ENCODE measurements around the gene JADE1.

JADE1 gene

DNA sequence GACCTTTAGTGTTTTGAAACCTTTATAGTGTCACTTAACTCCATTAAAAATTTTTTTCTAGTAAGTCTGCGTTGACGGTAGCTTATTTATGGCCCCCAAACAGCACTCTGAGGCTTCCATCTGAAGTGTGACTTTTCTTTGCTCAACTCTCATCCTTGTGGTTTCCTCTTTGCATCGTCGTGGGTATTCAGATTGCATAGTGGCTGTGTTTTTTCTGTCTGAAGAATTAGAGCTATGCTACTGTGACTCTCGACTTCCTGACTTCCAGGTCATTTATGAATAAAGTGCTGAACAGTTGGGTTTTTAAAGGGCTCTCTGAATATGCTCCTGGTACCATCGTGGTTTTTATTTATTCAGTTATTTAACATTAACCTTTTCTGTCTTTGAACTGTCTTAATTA, 44.9 kb downstream of the JADE1 start:
- no peak overlapping the region for H3K27ac ChIP-seq
- TF ChIP-seq, protein P1, sequence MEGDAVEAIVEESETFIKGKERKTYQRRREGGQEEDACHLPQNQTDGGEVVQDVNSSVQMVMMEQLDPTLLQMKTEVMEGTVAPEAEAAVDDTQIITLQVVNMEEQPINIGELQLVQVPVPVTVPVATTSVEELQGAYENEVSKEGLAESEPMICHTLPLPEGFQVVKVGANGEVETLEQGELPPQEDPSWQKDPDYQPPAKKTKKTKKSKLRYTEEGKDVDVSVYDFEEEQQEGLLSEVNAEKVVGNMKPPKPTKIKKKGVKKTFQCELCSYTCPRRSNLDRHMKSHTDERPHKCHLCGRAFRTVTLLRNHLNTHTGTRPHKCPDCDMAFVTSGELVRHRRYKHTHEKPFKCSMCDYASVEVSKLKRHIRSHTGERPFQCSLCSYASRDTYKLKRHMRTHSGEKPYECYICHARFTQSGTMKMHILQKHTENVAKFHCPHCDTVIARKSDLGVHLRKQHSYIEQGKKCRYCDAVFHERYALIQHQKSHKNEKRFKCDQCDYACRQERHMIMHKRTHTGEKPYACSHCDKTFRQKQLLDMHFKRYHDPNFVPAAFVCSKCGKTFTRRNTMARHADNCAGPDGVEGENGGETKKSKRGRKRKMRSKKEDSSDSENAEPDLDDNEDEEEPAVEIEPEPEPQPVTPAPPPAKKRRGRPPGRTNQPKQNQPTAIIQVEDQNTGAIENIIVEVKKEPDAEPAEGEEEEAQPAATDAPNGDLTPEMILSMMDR (conservative IDR thresholded peaks at IDR 0.05; ENCODE audit: low read depth, low read length): no peak
- H3K79me2 ChIP-seq (ENCODE audit: insufficient read depth, low read depth): peaks cover 17% of the 10 kb centered on the region; the same call in 1 of the 2 replicates
- H2AFZ ChIP-seq (ENCODE audit: low read depth): no peak overlapping the region
- H3K27me3 ChIP-seq (ENCODE audit: insufficient read depth, low read depth): no peaks in the 10 kb centered on the region
- H4K20me1 ChIP-seq (ENCODE audit: insufficient read depth): no peaks in the 10 kb centered on the region; the same call in 1 of the 2 replicates
- no peak overlapping the region for H3K4me3 ChIP-seq (IDR thresholded peaks at IDR 0.05; ENCODE audit: insufficient read depth, low read depth, low read length)
- peaks cover 59% of the 10 kb centered on the region; the same call in 1 of the 2 replicates for H3K36me3 ChIP-seq (ENCODE audit: insufficient read depth)
- no peak overlapping the region for H3K4me2 ChIP-seq
- no peak overlapping the region for H3K9ac ChIP-seq
- H3K4me1 ChIP-seq (ENCODE audit: low read depth, poor library complexity, severe bottlenecking): peaks cover 17% of the 10 kb centered on the region

DNA sequence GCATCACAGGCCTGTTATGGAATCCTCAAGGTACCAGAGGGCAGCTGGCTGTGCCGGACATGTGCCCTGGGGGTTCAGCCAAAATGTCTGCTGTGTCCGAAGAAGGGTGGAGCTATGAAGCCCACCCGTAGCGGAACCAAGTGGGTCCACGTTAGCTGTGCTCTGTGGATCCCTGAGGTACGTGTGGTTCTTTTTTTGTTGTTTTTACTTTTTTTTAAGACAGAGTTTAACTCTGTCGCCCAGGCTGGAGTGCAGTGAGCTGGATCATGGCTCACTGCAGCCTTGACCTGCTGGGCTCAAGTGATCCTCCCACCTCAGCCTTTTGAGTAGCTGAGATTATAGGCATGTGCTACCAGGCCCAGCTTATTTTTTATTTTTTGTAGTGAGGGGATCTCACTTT, 46.1 kb downstream of the JADE1 start:
- no peak overlapping the region for H3K9ac ChIP-seq
- no peak overlapping the region for H2AFZ ChIP-seq (ENCODE audit: low read depth)
- H3K27me3 ChIP-seq (ENCODE audit: insufficient read depth, low read depth): no peaks in the 10 kb centered on the region
- H3K79me2 ChIP-seq (ENCODE audit: insufficient read depth, low read depth): peaks cover 17% of the 10 kb centered on the region; the same call in 1 of the 2 replicates
- TF ChIP-seq, protein P1 (conservative IDR thresholded peaks at IDR 0.05; ENCODE audit: low read depth, low read length): no peak
- H3K4me2 ChIP-seq: no peak overlapping the region
- H3K4me1 ChIP-seq (ENCODE audit: low read depth, poor library complexity, severe bottlenecking): peaks cover 17% of the 10 kb centered on the region
- no peak overlapping the region for H3K27ac ChIP-seq
- peaks cover 52% of the 10 kb centered on the region; the same call in 1 of the 2 replicates for H3K36me3 ChIP-seq (ENCODE audit: insufficient read depth)
- H4K20me1 ChIP-seq (ENCODE audit: insufficient read depth): no peaks in the 10 kb centered on the region; the same call in 1 of the 2 replicates
- no peak overlapping the region for H3K4me3 ChIP-seq (IDR thresholded peaks at IDR 0.05; ENCODE audit: insufficient read depth, low read depth, low read length)

DNA sequence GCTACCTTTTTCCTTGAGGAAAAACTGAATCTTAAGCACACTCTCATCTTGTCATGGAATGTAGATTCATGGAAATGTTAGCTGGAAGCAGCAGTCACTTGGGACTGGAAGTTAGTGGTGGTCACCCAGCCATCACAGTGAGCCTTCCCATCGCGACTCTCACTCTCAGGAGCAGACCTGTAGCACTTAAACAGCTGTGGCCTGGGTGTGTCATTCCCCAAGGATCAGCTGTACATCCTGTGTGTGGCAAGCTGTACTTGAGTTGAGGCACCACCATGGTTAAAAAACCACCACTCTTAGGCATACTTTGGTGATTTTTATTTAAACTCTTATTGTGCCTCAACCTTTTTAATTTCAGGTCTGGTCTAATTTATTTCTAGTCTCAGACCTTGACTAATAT, 46.7 kb downstream of the JADE1 start:
- H3K79me2 ChIP-seq (ENCODE audit: insufficient read depth, low read depth): peaks cover 23% of the 10 kb centered on the region; the same call in 1 of the 2 replicates
- no peaks in the 10 kb centered on the region; the same call in 1 of the 2 replicates for H4K20me1 ChIP-seq (ENCODE audit: insufficient read depth)
- TF ChIP-seq, protein P1 (conservative IDR thresholded peaks at IDR 0.05; ENCODE audit: low read depth, low read length): no peak
- no peak overlapping the region for H3K4me2 ChIP-seq
- no peak overlapping the region for H2AFZ ChIP-seq (ENCODE audit: low read depth)
- no peak overlapping the region for H3K9ac ChIP-seq
- peaks cover 50% of the 10 kb centered on the region; the same call in 1 of the 2 replicates for H3K36me3 ChIP-seq (ENCODE audit: insufficient read depth)
- no peak overlapping the region for H3K4me3 ChIP-seq (IDR thresholded peaks at IDR 0.05; ENCODE audit: insufficient read depth, low read depth, low read length)
- H3K4me1 ChIP-seq (ENCODE audit: low read depth, poor library complexity, severe bottlenecking): peaks cover 17% of the 10 kb centered on the region
- no peaks in the 10 kb centered on the region for H3K27me3 ChIP-seq (ENCODE audit: insufficient read depth, low read depth)
- no peak overlapping the region for H3K27ac ChIP-seq

DNA sequence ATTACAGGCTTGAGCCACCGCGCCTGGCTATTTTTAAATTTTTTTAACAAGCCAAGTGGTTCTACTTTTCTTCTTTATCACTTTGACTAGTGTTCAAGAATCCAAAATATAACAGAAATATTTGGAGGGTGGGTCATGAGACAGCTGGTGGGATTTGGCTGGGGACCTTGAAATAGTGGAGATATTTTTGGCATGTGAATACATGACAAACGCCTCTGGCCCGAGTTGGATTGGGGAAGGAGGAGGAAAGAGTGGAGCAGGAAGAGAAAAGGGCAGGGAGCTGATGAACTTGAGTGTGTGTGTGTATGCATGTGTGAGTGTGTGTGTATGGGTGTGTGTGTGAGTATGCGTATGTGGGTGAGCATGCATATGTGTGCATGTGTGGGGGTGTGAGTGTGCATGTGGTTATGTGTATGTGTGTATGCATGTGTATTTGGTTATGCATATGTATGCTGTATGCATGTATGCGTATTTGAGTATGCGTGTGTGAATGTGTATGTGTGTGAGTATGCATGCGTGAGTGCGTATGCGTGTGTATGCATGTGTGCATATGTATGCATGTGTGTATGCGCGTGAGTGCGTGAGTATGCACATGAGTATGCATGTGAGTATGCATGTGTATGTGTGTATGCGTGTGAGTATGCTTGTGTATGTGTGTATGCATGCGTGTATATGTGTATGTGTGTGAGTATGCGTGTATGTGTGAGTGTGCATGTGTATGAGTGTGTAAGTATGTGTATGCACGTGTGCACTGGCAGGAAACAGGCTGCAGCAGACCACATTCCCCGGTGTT, 49.6 kb downstream of the JADE1 start:
- Histone ChIP-seq H3K27ac (no peak overlapping the region), H3K36me3 (ENCODE audit: insufficient read depth) (peaks cover 51% of the 10 kb centered on the region; the same call in 1 of the 2 replicates), H3K4me1 (ENCODE audit: low read depth, poor library complexity, severe bottlenecking) (peaks cover 18% of the 10 kb centered on the region), H3K79me2 (ENCODE audit: insufficient read depth, low read depth) (peaks cover 13% of the 10 kb centered on the region; the same call in 1 of the 2 replicates), H3K27me3 (ENCODE audit: insufficient read depth, low read depth) (no peaks in the 10 kb centered on the region), H3K9ac (no peak overlapping the region), H3K4me2 (no peak overlapping the region), H3K4me3 (IDR thresholded peaks at IDR 0.05; ENCODE audit: insufficient read depth, low read depth, low read length) (no peak overlapping the region), H4K20me1 (ENCODE audit: insufficient read depth) (no peaks in the 10 kb centered on the region; the same call in 1 of the 2 replicates), H2AFZ (ENCODE audit: low read depth) (no peak overlapping the region)
- TF ChIP-seq, protein P1 (conservative IDR thresholded peaks at IDR 0.05; ENCODE audit: low read depth, low read length): no peak
